ENCODE results near the gene PPIE. TPM values are rescaled to one million over a fixed set of nuclear protein-coding genes. Genes with fewer than 3 reads are reported as not detected.

Gene PPIE
- total RNA-seq, 1 experiment from 2014 or later, result 73.8 TPM

DNA sequence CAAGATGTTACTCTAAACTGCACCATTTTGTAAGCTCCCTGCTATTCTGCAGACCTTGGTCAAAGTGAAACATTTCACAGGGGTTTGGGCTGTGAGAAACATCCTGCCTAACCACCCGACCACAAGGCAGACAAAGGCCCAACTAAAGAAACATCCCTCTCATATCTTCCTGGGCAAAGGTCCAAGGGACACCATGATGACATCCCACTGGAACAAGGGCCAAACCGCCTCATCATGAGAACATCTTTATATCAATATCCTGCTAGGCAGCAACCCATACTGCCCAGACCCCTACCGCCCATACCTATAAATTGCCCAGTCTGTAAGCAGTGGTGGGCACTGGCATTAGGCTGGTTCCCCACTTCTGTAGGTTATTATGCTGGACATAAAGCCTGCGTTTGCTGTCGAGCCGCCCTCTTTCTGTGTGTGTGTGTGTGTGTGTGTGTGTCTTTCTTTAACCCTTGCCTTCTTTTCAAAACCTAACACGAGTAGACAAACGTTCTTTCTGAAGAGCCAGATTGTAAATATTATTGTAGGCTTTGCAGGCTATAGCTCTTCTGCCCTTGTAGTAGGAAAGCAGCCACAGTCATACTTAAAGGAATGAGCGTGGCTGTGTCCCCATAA is 1.0 kb upstream of the PPIE start:
- Histone ChIP-seq H3K4me3 (replicated peaks in 1 of 2; ENCODE audit: low read depth in 1 of 2, low read length in 2 of 2) (no peak overlapping the region), H3K79me2 (ENCODE audit: insufficient read depth, low read length) (peaks cover 34% of the 10 kb centered on the region), H3K4me1 (ENCODE audit: control insufficient read depth in 1 of 2, insufficient read depth in 2 of 2, low read length in 2 of 2) (peaks cover 7 to 18% of the 10 kb centered on the region in 2 experiments; a peak in 3 of 4 replicates), H3K9me3 (ENCODE audit: control insufficient read depth in 1 of 2, insufficient read depth in 1 of 2, low read depth in 1 of 2, low read length in 2 of 2) (no peaks in the 10 kb centered on the region), H3K9me2 (ENCODE audit: insufficient read depth) (no peaks in the 10 kb centered on the region), H3K36me3 (ENCODE audit: control insufficient read depth in 1 of 2, insufficient read depth in 2 of 2, low read length in 2 of 2) (peaks cover 10 to 19% of the 10 kb centered on the region in 2 experiments), H4K20me1 (ENCODE audit: insufficient read depth) (no peaks in the 10 kb centered on the region), H3K4me2 (ENCODE audit: low read length) (peak overlapping the region; percentile 87; the same call in 1 of the 2 replicates), H2AFZ (ENCODE audit: low read depth, low read length, poor library complexity, severe bottlenecking) (no peak overlapping the region), H3K27ac (ENCODE audit: low read depth, low read length) (no peak overlapping the region), H3K9ac (ENCODE audit: low read length) (no peak overlapping the region), H3K27me3 (ENCODE audit: insufficient read depth, low read length) (peaks cover 5% of the 10 kb centered on the region; the same call in 1 of the 2 replicates)
- POLR2A ChIA-PET, result no interaction called here
- RAD21 ChIA-PET (ENCODE audit: low non-redundant PET in 1 of 2, low total read pairs in 2 of 2, uncharacterized antibody in 2 of 2, unreplicated experiment in 2 of 2), result no interaction called here
- ATAC-seq, result no peak
- TF ChIP-seq EZH2phosphoT487 (IDR thresholded peaks at IDR 0.05; ENCODE audit: borderline replicate concordance) (no peak), ZNF274 (IDR thresholded peaks at IDR 0.05; ENCODE audit: low read depth, low read length) (no peak), POLR2A (IDR thresholded peaks at IDR 0.05; ENCODE audit: borderline replicate concordance, extremely low read depth, insufficient read depth, insufficient read length) (no peak), ELF1 (IDR thresholded peaks at IDR 0.05; ENCODE audit: borderline replicate concordance, low read depth) (no peak), SRF (IDR thresholded peaks at IDR 0.05; ENCODE audit: low read depth) (no peak), SP1 (IDR thresholded peaks at IDR 0.05; ENCODE audit: low read depth) (no peak), CBX3 (IDR thresholded peaks at IDR 0.05; ENCODE audit: low read depth) (no peak), FOSL1 (IDR thresholded peaks at IDR 0.05; ENCODE audit: low read depth) (no peak)
- TF ChIP-seq, protein P1, sequence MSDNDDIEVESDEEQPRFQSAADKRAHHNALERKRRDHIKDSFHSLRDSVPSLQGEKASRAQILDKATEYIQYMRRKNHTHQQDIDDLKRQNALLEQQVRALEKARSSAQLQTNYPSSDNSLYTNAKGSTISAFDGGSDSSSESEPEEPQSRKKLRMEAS (IDR thresholded peaks at IDR 0.05), result no peak
- TF ChIP-seq, protein P2, sequence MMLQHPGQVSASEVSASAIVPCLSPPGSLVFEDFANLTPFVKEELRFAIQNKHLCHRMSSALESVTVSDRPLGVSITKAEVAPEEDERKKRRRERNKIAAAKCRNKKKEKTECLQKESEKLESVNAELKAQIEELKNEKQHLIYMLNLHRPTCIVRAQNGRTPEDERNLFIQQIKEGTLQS (IDR thresholded peaks at IDR 0.05), result no peak
- TF ChIP-seq, protein P3, sequence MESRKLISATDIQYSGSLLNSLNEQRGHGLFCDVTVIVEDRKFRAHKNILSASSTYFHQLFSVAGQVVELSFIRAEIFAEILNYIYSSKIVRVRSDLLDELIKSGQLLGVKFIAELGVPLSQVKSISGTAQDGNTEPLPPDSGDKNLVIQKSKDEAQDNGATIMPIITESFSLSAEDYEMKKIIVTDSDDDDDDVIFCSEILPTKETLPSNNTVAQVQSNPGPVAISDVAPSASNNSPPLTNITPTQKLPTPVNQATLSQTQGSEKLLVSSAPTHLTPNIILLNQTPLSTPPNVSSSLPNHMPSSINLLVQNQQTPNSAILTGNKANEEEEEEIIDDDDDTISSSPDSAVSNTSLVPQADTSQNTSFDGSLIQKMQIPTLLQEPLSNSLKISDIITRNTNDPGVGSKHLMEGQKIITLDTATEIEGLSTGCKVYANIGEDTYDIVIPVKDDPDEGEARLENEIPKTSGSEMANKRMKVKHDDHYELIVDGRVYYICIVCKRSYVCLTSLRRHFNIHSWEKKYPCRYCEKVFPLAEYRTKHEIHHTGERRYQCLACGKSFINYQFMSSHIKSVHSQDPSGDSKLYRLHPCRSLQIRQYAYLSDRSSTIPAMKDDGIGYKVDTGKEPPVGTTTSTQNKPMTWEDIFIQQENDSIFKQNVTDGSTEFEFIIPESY (IDR thresholded peaks at IDR 0.05; ENCODE audit: extremely low read depth, insufficient replicate concordance, low read length), result no peak
- TF ChIP-seq, protein P4, sequence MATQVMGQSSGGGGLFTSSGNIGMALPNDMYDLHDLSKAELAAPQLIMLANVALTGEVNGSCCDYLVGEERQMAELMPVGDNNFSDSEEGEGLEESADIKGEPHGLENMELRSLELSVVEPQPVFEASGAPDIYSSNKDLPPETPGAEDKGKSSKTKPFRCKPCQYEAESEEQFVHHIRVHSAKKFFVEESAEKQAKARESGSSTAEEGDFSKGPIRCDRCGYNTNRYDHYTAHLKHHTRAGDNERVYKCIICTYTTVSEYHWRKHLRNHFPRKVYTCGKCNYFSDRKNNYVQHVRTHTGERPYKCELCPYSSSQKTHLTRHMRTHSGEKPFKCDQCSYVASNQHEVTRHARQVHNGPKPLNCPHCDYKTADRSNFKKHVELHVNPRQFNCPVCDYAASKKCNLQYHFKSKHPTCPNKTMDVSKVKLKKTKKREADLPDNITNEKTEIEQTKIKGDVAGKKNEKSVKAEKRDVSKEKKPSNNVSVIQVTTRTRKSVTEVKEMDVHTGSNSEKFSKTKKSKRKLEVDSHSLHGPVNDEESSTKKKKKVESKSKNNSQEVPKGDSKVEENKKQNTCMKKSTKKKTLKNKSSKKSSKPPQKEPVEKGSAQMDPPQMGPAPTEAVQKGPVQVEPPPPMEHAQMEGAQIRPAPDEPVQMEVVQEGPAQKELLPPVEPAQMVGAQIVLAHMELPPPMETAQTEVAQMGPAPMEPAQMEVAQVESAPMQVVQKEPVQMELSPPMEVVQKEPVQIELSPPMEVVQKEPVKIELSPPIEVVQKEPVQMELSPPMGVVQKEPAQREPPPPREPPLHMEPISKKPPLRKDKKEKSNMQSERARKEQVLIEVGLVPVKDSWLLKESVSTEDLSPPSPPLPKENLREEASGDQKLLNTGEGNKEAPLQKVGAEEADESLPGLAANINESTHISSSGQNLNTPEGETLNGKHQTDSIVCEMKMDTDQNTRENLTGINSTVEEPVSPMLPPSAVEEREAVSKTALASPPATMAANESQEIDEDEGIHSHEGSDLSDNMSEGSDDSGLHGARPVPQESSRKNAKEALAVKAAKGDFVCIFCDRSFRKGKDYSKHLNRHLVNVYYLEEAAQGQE (IDR thresholded peaks at IDR 0.05; ENCODE audit: low read depth), result no peak
- CTCF ChIA-PET, result interaction anchor here (3.4 kb wide), 1 partner anchor 79 kb away, joined by 11 read pairs; no protein-coding TSS in a partner anchor
- DNase-seq (ENCODE audit: low read depth, low spot score), result no peak
- BruUV-seq (replicated peaks), result no TSS peak
- intact Hi-C loops (cut with micrococcal nuclease), result no loop called here

Data from HCT116 (cell line).